ENCODE data around the gene ZNF284. TPM values are rescaled to one million over a fixed set of nuclear protein-coding genes. Genes with fewer than 3 reads are reported as not detected.

The ZNF284 gene
- total RNA-seq, 1 experiment from 2014 or later, result 1.7 TPM

DNA sequence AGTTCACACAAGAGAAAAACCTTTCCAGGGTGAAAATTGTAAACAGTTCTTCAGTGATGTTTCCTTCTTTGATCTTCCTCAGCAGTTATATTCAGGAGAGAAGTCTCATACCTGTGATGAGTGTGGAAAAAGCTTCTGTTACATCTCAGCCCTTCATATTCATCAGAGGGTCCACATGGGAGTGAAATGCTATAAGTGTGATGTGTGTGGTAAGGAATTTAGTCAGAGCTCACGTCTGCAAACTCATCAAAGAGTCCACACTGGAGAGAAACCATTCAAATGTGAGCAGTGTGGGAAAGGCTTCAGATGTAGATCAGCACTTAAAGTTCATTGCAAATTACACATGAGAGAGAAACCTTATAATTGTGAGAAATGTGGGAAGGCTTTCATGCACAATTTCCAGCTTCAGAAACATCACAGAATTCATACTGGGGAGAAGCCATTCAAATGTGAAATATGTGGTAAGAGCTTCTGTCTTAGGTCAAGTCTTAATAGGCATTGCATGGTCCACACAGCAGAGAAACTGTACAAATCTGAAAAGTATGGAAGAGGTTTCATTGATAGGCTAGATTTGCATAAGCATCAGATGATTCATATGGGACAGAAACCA is 39.9 kb upstream of the ZNF284 start (continued):
- TF ChIP-seq CREB1 (CRISPR knock-in tag; IDR thresholded peaks at IDR 0.05), result no peak

DNA sequence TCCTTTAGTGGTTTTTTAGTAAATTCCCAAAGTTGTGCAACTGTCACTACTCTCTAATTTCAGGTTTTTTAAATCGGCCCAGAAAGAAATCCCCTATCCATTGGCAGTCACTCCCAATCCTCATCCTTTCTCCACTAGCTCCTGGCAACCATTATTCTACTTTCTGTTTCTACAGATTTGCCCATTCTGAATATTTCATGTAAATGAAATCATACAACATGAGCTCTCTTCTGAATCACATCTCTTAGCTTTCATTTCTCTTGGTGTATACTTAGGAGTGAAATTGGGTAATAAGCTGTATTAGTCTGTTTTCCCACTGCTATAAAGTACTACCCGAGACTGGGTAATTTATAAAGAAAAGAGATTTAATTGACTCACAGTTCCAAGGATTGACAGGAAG is 29.8 kb upstream of the ZNF284 start:
- TF ChIP-seq NFE2L1 (CRISPR knock-in tag; IDR thresholded peaks at IDR 0.05), result no peak
- TF ChIP-seq MXD4 (CRISPR knock-in tag; IDR thresholded peaks at IDR 0.05; ENCODE audit: borderline replicate concordance), result no peak
- TF ChIP-seq, protein P1, sequence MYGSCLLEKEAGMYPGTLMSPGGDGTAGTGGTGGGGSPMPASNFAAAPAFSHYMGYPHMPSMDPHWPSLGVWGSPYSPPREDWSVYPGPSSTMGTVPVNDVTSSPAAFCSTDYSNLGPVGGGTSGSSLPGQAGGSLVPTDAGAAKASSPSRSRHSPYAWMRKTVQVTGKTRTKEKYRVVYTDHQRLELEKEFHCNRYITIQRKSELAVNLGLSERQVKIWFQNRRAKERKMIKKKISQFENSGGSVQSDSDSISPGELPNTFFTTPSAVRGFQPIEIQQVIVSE (CRISPR knock-in tag; IDR thresholded peaks at IDR 0.05; ENCODE audit: borderline replicate concordance), result no peak
- TF ChIP-seq JUN (CRISPR knock-in tag; IDR thresholded peaks at IDR 0.05), result no peak
- TF ChIP-seq ZNF396 (CRISPR knock-in tag; IDR thresholded peaks at IDR 0.05; ENCODE audit: borderline replicate concordance), result no peak
- TF ChIP-seq CBFB (CRISPR knock-in tag; IDR thresholded peaks at IDR 0.05; ENCODE audit: low read depth), result no peak
- TF ChIP-seq, protein P2, sequence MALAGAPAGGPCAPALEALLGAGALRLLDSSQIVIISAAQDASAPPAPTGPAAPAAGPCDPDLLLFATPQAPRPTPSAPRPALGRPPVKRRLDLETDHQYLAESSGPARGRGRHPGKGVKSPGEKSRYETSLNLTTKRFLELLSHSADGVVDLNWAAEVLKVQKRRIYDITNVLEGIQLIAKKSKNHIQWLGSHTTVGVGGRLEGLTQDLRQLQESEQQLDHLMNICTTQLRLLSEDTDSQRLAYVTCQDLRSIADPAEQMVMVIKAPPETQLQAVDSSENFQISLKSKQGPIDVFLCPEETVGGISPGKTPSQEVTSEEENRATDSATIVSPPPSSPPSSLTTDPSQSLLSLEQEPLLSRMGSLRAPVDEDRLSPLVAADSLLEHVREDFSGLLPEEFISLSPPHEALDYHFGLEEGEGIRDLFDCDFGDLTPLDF (CRISPR knock-in tag; IDR thresholded peaks at IDR 0.05), result no peak
- TF ChIP-seq, protein P3, sequence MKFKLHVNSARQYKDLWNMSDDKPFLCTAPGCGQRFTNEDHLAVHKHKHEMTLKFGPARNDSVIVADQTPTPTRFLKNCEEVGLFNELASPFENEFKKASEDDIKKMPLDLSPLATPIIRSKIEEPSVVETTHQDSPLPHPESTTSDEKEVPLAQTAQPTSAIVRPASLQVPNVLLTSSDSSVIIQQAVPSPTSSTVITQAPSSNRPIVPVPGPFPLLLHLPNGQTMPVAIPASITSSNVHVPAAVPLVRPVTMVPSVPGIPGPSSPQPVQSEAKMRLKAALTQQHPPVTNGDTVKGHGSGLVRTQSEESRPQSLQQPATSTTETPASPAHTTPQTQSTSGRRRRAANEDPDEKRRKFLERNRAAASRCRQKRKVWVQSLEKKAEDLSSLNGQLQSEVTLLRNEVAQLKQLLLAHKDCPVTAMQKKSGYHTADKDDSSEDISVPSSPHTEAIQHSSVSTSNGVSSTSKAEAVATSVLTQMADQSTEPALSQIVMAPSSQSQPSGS (CRISPR knock-in tag; IDR thresholded peaks at IDR 0.05; ENCODE audit: borderline replicate concordance, low read depth), result no peak
- no peak for TF ChIP-seq FOXJ3 (CRISPR knock-in tag; IDR thresholded peaks at IDR 0.05; ENCODE audit: borderline replicate concordance)
- TF ChIP-seq, protein P4, sequence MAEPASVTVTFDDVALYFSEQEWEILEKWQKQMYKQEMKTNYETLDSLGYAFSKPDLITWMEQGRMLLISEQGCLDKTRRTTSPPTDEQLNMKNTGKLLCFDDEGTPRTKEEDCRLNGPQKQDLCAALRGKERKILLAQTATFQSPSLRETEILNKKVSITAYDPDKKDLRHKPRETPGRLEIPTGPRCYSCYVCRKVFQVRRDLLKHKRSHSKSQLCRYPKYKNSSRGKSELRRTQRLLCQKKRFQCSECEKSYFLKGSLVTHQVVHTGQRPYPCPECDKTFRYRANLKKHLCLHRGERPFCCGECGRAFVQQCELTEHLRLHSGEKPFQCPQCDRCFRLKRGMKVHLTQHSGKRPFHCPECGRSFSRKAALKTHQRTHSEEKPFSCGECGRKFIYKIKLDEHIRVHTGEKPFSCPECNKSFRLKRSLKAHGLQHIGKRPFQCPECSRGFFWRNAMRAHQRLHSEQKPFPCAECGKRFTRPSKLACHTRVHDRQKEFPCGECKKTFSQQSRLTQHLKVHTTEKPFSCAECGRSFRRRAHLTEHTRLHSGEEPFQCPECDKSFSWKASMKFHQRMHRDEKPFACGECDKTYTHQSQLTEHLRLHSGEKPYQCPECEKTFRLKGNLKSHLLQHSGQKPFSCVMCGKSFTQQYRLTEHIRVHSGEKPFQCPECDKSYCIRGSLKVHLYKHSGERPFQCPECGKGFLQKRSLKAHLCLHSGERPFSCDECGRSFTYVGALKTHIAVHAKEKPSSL (CRISPR knock-in tag; conservative IDR thresholded peaks at IDR 0.05), result no peak
- TF ChIP-seq HMGA2 (CRISPR knock-in tag; IDR thresholded peaks at IDR 0.05), result no peak
- TF ChIP-seq, protein P5, sequence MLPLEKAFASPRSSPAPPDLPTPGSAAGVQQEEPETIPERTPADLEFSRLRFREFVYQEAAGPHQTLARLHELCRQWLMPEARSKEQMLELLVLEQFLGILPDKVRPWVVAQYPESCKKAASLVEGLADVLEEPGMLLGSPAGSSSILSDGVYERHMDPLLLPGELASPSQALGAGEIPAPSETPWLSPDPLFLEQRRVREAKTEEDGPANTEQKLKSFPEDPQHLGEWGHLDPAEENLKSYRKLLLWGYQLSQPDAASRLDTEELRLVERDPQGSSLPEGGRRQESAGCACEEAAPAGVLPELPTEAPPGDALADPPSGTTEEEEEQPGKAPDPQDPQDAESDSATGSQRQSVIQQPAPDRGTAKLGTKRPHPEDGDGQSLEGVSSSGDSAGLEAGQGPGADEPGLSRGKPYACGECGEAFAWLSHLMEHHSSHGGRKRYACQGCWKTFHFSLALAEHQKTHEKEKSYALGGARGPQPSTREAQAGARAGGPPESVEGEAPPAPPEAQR (CRISPR knock-in tag; IDR thresholded peaks at IDR 0.05), result no peak
- TF ChIP-seq, protein P6, sequence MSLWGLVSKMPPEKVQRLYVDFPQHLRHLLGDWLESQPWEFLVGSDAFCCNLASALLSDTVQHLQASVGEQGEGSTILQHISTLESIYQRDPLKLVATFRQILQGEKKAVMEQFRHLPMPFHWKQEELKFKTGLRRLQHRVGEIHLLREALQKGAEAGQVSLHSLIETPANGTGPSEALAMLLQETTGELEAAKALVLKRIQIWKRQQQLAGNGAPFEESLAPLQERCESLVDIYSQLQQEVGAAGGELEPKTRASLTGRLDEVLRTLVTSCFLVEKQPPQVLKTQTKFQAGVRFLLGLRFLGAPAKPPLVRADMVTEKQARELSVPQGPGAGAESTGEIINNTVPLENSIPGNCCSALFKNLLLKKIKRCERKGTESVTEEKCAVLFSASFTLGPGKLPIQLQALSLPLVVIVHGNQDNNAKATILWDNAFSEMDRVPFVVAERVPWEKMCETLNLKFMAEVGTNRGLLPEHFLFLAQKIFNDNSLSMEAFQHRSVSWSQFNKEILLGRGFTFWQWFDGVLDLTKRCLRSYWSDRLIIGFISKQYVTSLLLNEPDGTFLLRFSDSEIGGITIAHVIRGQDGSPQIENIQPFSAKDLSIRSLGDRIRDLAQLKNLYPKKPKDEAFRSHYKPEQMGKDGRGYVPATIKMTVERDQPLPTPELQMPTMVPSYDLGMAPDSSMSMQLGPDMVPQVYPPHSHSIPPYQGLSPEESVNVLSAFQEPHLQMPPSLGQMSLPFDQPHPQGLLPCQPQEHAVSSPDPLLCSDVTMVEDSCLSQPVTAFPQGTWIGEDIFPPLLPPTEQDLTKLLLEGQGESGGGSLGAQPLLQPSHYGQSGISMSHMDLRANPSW (CRISPR knock-in tag; conservative IDR thresholded peaks at IDR 0.05; ENCODE audit: low read depth), result no peak
- ChIA-PET POLR2A (no interaction called here), CTCF (no interaction called here)
- DNase-seq (ENCODE audit: low spot score), result no peak
- peaks cover 78% of the 10 kb centered on the region for H3K9me3 Mint-ChIP-seq
- H3K27me3 Mint-ChIP-seq (ENCODE audit: low read depth), result peaks cover 18% of the 10 kb centered on the region
- H3K27ac Mint-ChIP-seq, result no peak overlapping the region
- H3K4me3 Mint-ChIP-seq, result no peak overlapping the region
- peaks cover 21% of the 10 kb centered on the region for H3K36me3 Mint-ChIP-seq
- ATAC-seq, result no peak
- H3K4me1 Mint-ChIP-seq, result no peaks in the 10 kb centered on the region
